Measurements from ENCODE around the gene PPM1H. TPM values are rescaled to one million over a fixed set of nuclear protein-coding genes. Genes with fewer than 3 reads are reported as not detected.

PPM1H gene
- total RNA-seq, 1 donor from 2014 or later = 0.49 TPM

DNA sequence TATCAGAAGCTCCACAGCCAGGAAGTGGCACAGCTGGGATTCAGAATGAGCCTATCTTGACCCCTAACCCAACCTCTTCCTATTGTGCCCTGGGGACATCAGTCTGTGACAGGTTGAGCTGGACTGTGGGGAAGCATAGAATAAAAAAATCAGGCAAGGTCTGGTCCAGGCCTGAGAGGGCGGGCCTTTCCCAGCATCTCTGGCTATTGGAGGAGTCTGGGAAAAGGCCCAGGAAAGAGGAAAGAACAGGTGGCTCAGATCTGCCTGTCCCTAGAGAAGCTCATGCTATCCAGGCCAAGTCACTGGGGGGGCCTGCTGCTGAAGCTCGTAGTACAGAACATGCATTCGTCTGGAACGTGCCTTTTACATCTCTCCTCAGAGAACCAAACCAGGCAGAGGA lies 100.5 kb downstream of the PPM1H start:
- no peaks in the 10 kb centered on the region for H3K4me1 ChIP-seq
- no peak overlapping the region for H3K4me3 ChIP-seq
- intact Hi-C loops (cut with DNase I) = no loop called here
- no peak for TF ChIP-seq POLR2AphosphoS5 (IDR thresholded peaks at IDR 0.05; ENCODE audit: insufficient read depth in 1 of 2, low read depth in 1 of 2)
- TF ChIP-seq POLR2A (IDR thresholded peaks at IDR 0.05) = no peak
- TF ChIP-seq CTCF (IDR thresholded peaks at IDR 0.05) = no peak
- H3K27me3 ChIP-seq = no peaks in the 10 kb centered on the region
- H3K9me3 ChIP-seq = no peaks in the 10 kb centered on the region
- H3K27ac ChIP-seq = no peak overlapping the region
- DNase-seq (ENCODE audit: extremely low spot score in 2 of 2) = no peak
- no peaks in the 10 kb centered on the region for H3K36me3 ChIP-seq

DNA sequence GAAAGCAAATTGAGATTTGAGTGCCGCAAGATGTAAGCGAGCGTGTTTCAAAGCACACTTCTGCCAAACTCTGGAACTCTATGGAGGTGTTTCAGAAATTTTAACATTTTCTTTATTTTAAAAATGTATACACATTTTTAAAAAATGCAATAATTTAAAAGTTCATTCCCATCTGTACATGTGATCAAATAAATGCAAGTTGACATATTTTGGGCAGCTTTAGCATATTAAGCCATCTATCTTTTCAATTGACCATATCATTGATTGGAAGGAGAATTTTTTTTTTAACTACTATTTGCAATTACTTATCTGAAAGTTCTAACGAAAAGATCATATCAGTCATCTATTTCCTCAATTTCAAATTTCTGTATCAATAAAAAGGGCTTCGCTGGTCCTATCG lies 101.3 kb downstream of the PPM1H start:
- Histone ChIP-seq H3K4me1 (no peaks in the 10 kb centered on the region), H3K36me3 (no peaks in the 10 kb centered on the region), H3K27me3 (no peaks in the 10 kb centered on the region), H3K4me3 (no peak overlapping the region), H3K27ac (no peak overlapping the region), H3K9me3 (no peaks in the 10 kb centered on the region)
- TF ChIP-seq POLR2A (IDR thresholded peaks at IDR 0.05) = no peak
- no peak for TF ChIP-seq POLR2AphosphoS5 (IDR thresholded peaks at IDR 0.05; ENCODE audit: insufficient read depth in 1 of 2, low read depth in 1 of 2)
- TF ChIP-seq CTCF (IDR thresholded peaks at IDR 0.05) = no peak
- intact Hi-C loops (cut with DNase I) = no loop called here
- no peak for DNase-seq (ENCODE audit: extremely low spot score in 2 of 2)

DNA sequence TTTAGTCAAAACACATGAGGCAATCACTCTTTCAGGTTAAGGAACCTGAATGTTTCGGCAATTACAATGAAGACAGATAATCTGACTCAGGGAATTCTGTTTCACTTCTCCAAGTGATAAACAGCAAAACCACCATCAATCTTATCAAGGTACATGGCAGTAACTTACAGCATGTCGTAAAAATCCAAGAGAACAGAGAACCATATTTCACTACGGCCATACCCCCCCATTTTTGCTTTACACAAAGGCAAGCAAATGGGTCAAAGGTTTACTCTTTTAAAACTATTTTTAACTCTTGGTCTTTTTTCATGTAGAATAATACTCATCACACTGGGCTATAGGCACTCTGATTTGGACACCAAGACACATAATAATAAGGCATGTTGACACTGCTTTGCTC lies 102.4 kb downstream of the PPM1H start:
- Histone ChIP-seq H3K9me3 (no peaks in the 10 kb centered on the region), H3K27me3 (no peaks in the 10 kb centered on the region), H3K4me1 (no peaks in the 10 kb centered on the region), H3K27ac (no peak overlapping the region), H3K36me3 (no peaks in the 10 kb centered on the region), H3K4me3 (no peak overlapping the region)
- DNase-seq (ENCODE audit: extremely low spot score in 2 of 2) = no peak
- intact Hi-C loops (cut with DNase I) = no loop called here
- TF ChIP-seq CTCF (IDR thresholded peaks at IDR 0.05) (no peak), POLR2AphosphoS5 (IDR thresholded peaks at IDR 0.05; ENCODE audit: insufficient read depth in 1 of 2, low read depth in 1 of 2) (no peak), POLR2A (IDR thresholded peaks at IDR 0.05) (no peak)

DNA sequence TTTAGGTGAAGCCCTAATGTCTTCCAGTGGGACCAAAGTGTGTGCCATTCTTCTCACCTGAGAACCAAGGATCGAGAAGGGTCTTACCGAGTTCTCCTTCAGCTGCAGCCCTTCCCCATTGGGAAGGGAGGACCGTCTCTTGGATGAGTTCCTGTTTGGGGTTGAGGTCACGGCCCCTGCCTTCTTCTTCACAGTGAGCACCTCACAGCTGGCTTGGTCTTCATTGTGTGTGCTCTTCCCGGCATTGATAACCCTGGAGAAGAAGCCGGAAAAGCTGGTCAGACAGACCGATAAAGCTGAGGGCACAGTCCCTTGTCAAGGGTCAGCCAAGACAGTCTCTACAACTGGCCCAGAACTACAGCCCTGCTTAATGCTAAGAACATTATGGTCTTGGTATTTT lies 102.9 kb downstream of the PPM1H start:
- Histone ChIP-seq H3K4me3 (no peak overlapping the region), H3K36me3 (no peaks in the 10 kb centered on the region), H3K27ac (no peak overlapping the region), H3K4me1 (no peaks in the 10 kb centered on the region), H3K27me3 (no peaks in the 10 kb centered on the region), H3K9me3 (no peaks in the 10 kb centered on the region)
- TF ChIP-seq POLR2AphosphoS5 (IDR thresholded peaks at IDR 0.05; ENCODE audit: insufficient read depth in 1 of 2, low read depth in 1 of 2) (no peak), POLR2A (IDR thresholded peaks at IDR 0.05) (no peak), CTCF (IDR thresholded peaks at IDR 0.05) (no peak)
- DNase-seq (ENCODE audit: extremely low spot score in 2 of 2) = no peak
- intact Hi-C loops (cut with DNase I) = no loop called here

GRCh38 chr12:62827855-62828254 lies 107.1 kb downstream of the PPM1H start:
- DNase-seq (ENCODE audit: extremely low spot score in 2 of 2) = no peak
- Histone ChIP-seq H3K36me3 (no peaks in the 10 kb centered on the region), H3K27me3 (no peaks in the 10 kb centered on the region), H3K4me1 (no peaks in the 10 kb centered on the region), H3K9me3 (no peaks in the 10 kb centered on the region), H3K27ac (no peak overlapping the region), H3K4me3 (no peak overlapping the region)
- TF ChIP-seq CTCF (IDR thresholded peaks at IDR 0.05) (no peak), POLR2AphosphoS5 (IDR thresholded peaks at IDR 0.05; ENCODE audit: insufficient read depth in 1 of 2, low read depth in 1 of 2) (no peak), POLR2A (IDR thresholded peaks at IDR 0.05) (no peak)
- intact Hi-C loops (cut with DNase I) = no loop called here

Data from vagina (tissue), 2 donors.